GM19043 (cell line): ENCODE data around the gene UNG.
A peak's percentile ranks its signal among the peaks of the same experiment; 100 is the strongest.
"Not testable (repeated sequence)": the region's sequence is repeated elsewhere in the genome, so short reads cannot be mapped to it uniquely, and the experiment has no call there.

ENCODE experiments used
- ATAC-seq: cut with Tn5 transposase; IDR thresholded peaks from one replicate; pipeline ENCODE4 v1.9.1; 2021; ENCODE audit warnings: low read depth; ENCODE audit not compliant: unreplicated experiment

Gene UNG

GRCh38 chr12:109097435-109098182 lies at the start of gene UNG:
Gene UNG (plus strand): TSS chr12:109097597. CDS start chr12:109097680, 83 bp downstream.
- ATAC-seq: peak; percentile 83

DNA sequence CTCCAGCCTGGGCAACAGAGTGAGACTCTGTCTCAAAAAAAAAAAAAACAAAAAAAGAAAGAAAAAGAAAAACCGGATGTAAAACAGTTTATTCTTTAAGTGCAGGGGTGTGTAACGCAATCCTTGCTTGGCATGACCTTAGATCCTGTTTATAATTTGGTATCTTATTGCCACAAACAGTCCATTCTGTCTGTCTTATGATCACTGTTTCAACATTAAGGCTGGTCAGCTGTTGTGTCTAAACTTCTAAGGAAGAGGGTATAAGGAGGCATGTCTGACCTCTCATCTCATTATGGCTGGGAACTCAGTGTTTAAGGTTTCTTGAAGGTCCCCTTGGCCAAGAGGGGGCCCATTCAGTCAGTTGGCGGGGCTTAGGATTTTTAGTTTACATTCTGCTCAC lies 48.7 kb upstream of the UNG start:
- ATAC-seq: not testable (repeated sequence)

- ATAC-seq: not testable (repeated sequence)
These were observed 47.6 kb upstream of the UNG start for GRCh38 chr12:109049794-109050193.

DNA sequence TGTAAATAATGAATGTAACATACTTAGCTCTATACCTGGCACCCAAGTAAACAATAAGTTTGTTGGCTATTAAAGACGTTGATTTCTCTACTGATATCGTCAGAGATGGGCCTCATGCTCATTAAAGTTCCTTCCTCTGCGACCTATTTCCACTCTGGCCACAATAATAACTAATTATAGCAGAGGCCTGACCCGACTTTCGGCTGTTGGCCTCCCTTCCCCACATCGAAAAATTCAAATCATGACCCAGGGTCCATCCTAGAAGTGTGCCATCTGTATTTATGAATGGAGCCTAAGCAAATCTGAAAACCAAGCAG lies 45.3 kb upstream of the UNG start:
- ATAC-seq: no peak

DNA sequence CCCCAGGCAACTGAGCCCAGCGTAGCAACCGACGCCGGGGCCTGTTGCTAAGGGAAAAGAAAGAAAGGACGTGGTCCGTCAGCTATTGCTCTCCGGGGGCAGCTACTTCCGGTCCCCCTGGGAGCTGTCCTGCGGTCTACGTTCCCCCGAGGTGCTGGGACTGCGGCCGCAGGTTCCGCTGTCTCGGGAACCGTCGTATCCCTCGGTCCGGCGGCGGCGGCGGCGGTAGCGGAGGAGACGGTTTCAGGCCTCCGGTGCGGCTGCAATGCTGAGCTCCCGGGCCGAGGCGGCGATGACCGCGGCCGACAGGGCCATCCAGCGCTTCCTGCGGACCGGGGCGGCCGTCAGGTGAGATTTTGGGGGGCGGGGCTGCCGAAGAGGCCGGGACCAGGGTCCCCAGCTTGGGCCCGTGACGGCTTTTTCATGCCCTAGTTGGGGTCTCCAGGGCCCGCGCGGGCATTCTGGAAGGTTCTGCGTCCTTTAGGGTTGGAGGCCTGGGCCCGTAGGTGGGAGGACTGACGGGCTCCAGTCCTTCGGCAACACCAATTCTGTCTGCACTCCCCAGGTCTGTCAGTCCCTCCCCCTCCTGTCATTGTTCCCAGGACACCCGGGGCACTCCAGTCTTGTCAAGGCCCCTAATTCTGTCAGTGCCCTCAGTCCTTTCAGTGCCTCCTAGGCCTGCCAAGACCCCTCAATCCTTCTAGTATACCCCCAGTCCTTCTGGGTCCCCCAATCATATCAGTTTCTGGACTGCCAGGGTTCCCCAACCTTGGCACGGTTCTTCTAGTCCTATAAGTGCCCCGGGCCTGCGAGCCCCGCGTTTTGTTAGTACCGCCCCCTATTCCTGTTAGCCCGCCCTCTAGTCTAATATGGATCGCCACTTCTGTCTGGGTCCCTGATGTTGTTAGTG lies 44.7 kb upstream of the UNG start, which contains the start of gene USP30:
USP30 (plus strand) TSS at position 163 of the 910 bp plus-strand sequence; CDS start at position 266, 103 bp downstream.
- peak; percentile 60 for ATAC-seq

DNA sequence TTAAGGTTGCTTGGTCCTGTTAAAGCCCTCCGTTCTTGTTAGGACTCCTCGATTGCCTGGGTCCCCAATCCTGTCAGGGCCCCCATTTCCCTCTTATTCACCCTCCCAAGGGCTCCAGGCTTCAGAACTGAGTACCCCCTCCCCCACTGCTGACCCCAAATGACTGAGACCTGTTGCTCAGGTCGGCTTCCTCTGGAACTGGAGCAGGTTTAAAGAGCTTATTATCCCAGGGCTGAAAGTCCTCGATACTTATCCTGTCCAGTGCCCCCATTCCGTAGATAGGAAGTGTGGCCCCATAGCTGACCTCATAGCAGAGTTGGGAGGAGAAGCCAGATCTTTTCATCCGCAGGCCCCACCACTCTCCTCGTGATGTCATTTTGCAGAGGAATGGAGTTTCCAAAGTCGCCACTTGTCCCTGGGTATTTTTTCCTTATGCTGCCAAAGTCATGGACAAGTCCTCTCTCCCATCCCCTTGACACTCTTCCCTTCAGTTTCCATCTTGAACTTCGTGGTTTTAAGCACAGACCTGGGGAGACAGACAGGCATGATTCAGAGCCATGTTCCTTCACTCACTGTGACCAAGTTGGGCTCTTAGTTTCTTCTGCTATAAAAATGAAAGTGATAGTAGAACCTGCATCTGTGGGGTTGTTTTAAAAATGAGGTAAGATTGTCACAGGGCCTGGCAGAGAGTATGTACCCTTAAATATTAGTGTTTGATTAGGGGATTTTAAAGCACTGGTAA lies 43.8 kb upstream of the UNG start:
- ATAC-seq: peak; percentile 36

DNA sequence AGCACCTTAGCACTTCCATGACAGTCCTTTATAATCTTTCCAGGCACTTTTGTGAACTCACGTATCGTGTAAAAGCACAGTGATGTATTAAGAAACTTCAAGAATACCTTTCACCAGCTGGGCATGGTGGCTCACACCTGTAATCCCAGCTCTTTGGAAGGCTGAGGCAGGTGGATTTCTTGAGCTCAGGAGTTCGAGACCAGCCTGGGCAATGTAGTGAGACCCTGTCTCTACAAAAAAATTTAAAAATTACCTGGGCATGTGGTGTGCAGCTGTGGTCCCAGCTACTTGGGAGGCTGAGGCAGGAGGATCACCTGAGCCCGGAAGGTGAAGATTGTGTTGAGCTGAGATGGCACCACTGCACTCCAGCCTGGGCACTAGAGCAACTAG lies 43.3 kb upstream of the UNG start:
- ATAC-seq: not testable (repeated sequence)

DNA sequence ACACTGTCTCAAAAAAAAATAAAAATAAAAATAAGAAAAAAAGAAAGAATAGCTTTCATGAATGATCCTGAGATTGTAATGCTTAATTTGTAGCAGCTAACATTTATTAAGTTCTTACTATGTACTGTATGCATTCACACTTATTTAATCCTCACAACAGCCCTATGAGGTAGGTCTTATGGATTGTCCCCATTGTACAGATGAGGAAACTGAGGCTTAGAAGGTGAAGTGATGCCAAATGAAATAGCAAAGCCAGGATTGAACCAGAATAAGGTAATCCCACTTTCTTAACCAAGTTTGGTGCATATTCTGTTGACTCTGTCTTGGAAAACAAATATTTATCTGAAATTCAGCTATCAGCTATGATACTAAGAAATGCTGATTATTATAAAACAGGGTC lies 42.9 kb upstream of the UNG start:
- no peak for ATAC-seq

- no peak for ATAC-seq
These were observed 40.5 kb upstream of the UNG start for GRCh38 chr12:109056891-109057290.

- no peak for ATAC-seq
These were observed 40.0 kb upstream of the UNG start for GRCh38 chr12:109057376-109057775.

- ATAC-seq: no peak
These were observed 38.6 kb upstream of the UNG start for GRCh38 chr12:109058773-109059172.

DNA sequence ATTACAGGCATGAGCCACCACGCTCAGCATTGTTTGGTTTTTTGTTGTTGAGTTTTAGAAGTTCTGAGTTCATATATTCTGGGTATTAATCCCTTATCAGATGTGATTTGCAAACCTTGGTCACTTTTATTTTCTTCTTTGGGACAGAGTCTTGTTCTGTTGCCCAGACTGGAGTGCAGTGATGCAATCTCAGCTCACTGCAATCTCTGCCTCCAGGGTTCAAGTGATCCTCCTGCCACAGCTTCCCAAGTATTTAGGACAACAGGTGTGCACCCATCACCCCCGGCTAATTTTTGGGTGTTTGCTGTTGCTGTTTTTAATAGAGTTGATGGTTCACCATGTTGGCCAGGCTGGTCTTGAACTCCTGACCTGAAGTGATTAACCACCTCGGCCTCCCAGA lies 33.3 kb upstream of the UNG start:
- ATAC-seq: no peak

- no peak for ATAC-seq
These were observed 32.1 kb upstream of the UNG start for GRCh38 chr12:109065154-109065852.

DNA sequence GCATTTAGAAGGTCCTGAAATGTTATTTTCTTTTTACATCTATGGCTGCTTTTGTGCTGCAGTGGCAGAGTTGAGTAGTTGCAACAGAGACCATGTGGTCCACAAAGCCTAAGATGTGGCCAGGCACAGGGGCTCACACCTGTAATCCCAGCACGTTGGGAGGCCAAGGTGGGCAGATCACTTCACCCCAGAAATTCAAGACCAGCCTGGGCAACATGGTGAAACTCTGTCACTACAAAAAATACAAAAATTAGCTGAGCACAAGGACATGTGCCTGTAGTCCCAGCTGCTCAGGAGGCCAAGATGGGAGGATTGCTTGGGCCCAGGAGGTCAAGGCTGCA lies 31.6 kb upstream of the UNG start:
- ATAC-seq: no peak

DNA sequence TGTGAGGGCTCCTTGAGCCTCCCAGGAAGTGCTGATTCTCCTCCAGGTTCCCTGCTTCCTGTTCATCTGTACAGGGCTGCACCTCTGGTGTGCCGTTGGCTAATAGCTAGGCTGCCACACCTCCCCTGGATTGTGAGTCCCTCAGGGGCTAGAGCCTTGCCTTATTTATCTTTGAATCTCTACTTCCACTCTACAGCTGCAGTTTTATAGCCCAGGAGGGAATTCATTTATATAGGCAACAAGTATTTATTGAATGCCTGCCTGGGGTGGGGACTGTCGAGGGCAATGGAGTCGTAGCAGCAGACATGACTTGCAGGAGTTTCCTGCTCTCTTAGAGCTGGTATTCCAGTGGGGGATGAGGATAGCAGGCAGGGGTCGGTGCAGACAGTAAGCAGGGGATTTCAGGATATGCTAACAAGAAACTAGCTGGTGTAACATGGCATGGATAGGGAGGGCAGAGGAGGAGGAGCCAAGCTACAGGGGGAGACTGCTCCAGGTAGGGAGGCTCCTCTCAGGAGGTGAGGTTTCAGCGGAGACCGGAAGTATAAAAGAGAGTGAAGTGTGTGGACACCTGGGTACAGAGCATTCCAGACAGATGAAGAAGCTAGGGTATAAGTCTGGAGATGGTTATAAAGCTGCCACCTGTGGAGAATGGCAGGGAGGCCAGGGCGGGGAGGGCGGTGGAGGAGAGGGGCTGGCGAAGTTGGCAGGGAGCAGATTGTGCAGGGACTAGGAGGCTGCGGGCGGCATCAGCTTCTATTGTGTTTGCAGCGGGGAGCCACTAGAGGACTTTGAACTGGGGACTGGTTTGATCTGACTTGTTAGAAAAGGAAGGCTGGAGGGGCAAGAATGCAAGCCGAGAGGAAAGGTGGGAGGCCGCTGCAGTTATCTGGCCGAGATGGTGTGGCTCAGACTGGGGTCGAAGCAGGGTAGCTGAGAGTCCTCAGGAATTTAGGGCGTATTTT lies 27.8 kb upstream of the UNG start:
- ATAC-seq: no peak

DNA sequence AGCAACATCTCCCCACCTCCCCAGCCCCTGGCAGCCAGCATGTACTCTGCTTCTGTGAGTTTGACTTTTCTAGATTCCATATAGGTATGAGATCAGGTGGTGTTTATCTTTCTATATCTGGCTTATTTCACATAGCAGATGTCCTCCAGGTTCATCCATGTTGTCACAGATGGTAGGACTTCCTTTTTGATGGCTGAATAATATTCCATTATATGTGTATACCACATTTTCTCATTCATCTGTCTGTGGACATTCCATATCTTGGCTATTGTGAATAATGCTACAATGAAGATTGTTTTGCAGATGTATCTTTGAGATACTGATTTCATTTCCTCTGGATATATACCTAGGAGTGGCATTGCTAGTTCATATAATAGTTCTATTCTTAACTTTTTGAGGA lies 22.5 kb upstream of the UNG start:
- ATAC-seq: no peak

- no peak for ATAC-seq
These were observed 14.6 kb upstream of the UNG start for GRCh38 chr12:109082751-109083150.

- ATAC-seq: no peak
These were observed 13.0 kb upstream of the UNG start for GRCh38 chr12:109084425-109084824.

- no peak for ATAC-seq
These were observed 11.8 kb upstream of the UNG start for GRCh38 chr12:109085590-109085989.
